ENCODE results near the gene SMIM34.

The SMIM34 gene

GRCh38 chr21:34372321-34372720 is 51.4 kb downstream of the SMIM34 start:
- no peak for FAIRE-seq

DNA sequence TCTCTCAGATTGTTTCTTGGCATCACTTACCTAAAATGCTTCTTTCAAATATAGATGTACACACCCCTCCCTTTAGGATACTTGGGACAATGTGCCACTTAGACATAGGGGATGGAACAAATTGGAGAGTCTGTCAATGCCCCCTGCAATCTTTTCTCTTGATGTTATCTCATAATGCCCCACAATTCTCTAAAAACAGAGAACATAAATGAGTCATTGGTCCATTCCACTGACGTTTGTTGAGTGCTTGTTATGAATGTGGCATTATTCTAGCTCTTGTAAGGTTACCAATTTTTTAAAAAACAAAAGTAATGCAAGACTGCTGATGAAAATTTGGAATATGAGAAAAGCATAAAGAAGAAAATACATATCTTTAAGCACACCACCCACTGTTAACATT is 54.0 kb downstream of the SMIM34 start:
- FAIRE-seq, result no peak

All from TTC549 (cell line).